IPS-15b (cell line): ENCODE measurements around the gene FAT1.

Experiments used
- H3K27me3 ChIP-seq: one replicate; pipeline ENCODE4 v1.6.1; 2013; ENCODE audit warnings: low read length; ENCODE audit not compliant: control insufficient read depth, insufficient read depth
- H3K36me3 ChIP-seq: one replicate; pipeline ENCODE4 v1.6.1; 2013; ENCODE audit warnings: low read length; ENCODE audit not compliant: control insufficient read depth, insufficient read depth
- H3K4me1 ChIP-seq: one replicate; pipeline ENCODE4 v1.6.1; 2013; ENCODE audit warnings: mild to moderate bottlenecking, low read length; ENCODE audit not compliant: control insufficient read depth, insufficient read depth
- H3K4me3 ChIP-seq: one replicate; pipeline ENCODE4 v1.5.1; 2013; ENCODE audit warnings: low read depth, low read length
- H3K9ac ChIP-seq: one replicate; pipeline ENCODE4 v1.6.1; 2013; ENCODE audit warnings: low read depth, mild to moderate bottlenecking, low read length
- H3K9me3 ChIP-seq: one replicate; pipeline ENCODE4 v1.6.1; 2013; ENCODE audit warnings: mild to moderate bottlenecking, low read length; ENCODE audit not compliant: control insufficient read depth, insufficient read depth

Gene FAT1

GRCh38 chr4:186593587-186593973 is 130.1 kb downstream of the FAT1 start:
- Histone ChIP-seq H3K9ac (no peak overlapping the region), H3K27me3 (no peaks in the 10 kb centered on the region), H3K4me1 (no peaks in the 10 kb centered on the region), H3K9me3 (no peaks in the 10 kb centered on the region), H3K4me3 (no peak overlapping the region), H3K36me3 (peaks cover 24% of the 10 kb centered on the region)

- Histone ChIP-seq H3K9ac (no peak overlapping the region), H3K36me3 (peaks cover 26% of the 10 kb centered on the region), H3K27me3 (no peaks in the 10 kb centered on the region), H3K4me3 (no peak overlapping the region), H3K4me1 (no peaks in the 10 kb centered on the region), H3K9me3 (no peaks in the 10 kb centered on the region)
These were observed 130.6 kb downstream of the FAT1 start for GRCh38 chr4:186592966-186593586.

- Histone ChIP-seq H3K27me3 (no peaks in the 10 kb centered on the region), H3K4me1 (no peaks in the 10 kb centered on the region), H3K4me3 (no peak overlapping the region), H3K9me3 (no peaks in the 10 kb centered on the region), H3K36me3 (peaks cover 23% of the 10 kb centered on the region), H3K9ac (no peak overlapping the region)
These were observed 131.2 kb downstream of the FAT1 start for GRCh38 chr4:186592445-186592844.

- Histone ChIP-seq H3K27me3 (no peaks in the 10 kb centered on the region), H3K9me3 (no peaks in the 10 kb centered on the region), H3K4me1 (no peaks in the 10 kb centered on the region), H3K36me3 (peaks cover 17% of the 10 kb centered on the region), H3K9ac (no peak overlapping the region), H3K4me3 (no peak overlapping the region)
These were observed 132.0 kb downstream of the FAT1 start for GRCh38 chr4:186591651-186592050.

- Histone ChIP-seq H3K4me1 (no peaks in the 10 kb centered on the region), H3K9ac (no peak overlapping the region), H3K9me3 (no peaks in the 10 kb centered on the region), H3K27me3 (no peaks in the 10 kb centered on the region), H3K4me3 (no peak overlapping the region), H3K36me3 (peaks cover 9% of the 10 kb centered on the region)
These were observed 135.2 kb downstream of the FAT1 start for GRCh38 chr4:186588503-186588902.

- no peaks in the 10 kb centered on the region for H3K4me1 ChIP-seq
- no peaks in the 10 kb centered on the region for H3K27me3 ChIP-seq
- H3K36me3 ChIP-seq: peaks cover 4% of the 10 kb centered on the region
- H3K4me3 ChIP-seq: no peak overlapping the region
- H3K9ac ChIP-seq: no peak overlapping the region
- no peaks in the 10 kb centered on the region for H3K9me3 ChIP-seq
These were observed 136.1 kb downstream of the FAT1 start for GRCh38 chr4:186587416-186588018.

GRCh38 chr4:186586205-186586604 is 137.5 kb downstream of the FAT1 start:
- Histone ChIP-seq H3K4me3 (no peak overlapping the region), H3K9me3 (no peaks in the 10 kb centered on the region), H3K36me3 (peaks cover 4% of the 10 kb centered on the region), H3K27me3 (no peaks in the 10 kb centered on the region), H3K4me1 (no peaks in the 10 kb centered on the region), H3K9ac (no peak overlapping the region)

GRCh38 chr4:186584912-186585311 is 138.7 kb downstream of the FAT1 start:
- no peak overlapping the region for H3K9ac ChIP-seq

GRCh38 chr4:186581421-186581820 is 142.2 kb downstream of the FAT1 start:
- Histone ChIP-seq H3K9me3 (no peaks in the 10 kb centered on the region), H3K4me3 (no peak overlapping the region), H3K36me3 (no peaks in the 10 kb centered on the region), H3K4me1 (no peaks in the 10 kb centered on the region), H3K9ac (no peak overlapping the region), H3K27me3 (no peaks in the 10 kb centered on the region)

More at GRCh38 chr4:186584912-186585311, 138.7 kb downstream of the FAT1 start:
- no peaks in the 10 kb centered on the region for H3K9me3 ChIP-seq
- no peak overlapping the region for H3K4me3 ChIP-seq
- no peaks in the 10 kb centered on the region for H3K27me3 ChIP-seq
- peaks cover 4% of the 10 kb centered on the region for H3K36me3 ChIP-seq
- no peaks in the 10 kb centered on the region for H3K4me1 ChIP-seq

GRCh38 chr4:186580669-186581068 is 143.0 kb downstream of the FAT1 start:
- no peak overlapping the region for H3K9ac ChIP-seq
- H3K9me3 ChIP-seq: no peaks in the 10 kb centered on the region
- no peaks in the 10 kb centered on the region for H3K27me3 ChIP-seq
- no peaks in the 10 kb centered on the region for H3K36me3 ChIP-seq
- no peaks in the 10 kb centered on the region for H3K4me1 ChIP-seq
- no peak overlapping the region for H3K4me3 ChIP-seq

- Histone ChIP-seq H3K4me3 (no peak overlapping the region), H3K4me1 (peaks cover 7% of the 10 kb centered on the region), H3K27me3 (no peaks in the 10 kb centered on the region)
These were observed 153.3 kb downstream of the FAT1 start for GRCh38 chr4:186570193-186570996.

More at GRCh38 chr4:186570193-186570996, 153.3 kb downstream of the FAT1 start:
- Histone ChIP-seq H3K9ac (no peak overlapping the region), H3K9me3 (no peaks in the 10 kb centered on the region), H3K36me3 (no peaks in the 10 kb centered on the region)
